HUES6 (cell line): ENCODE results near the gene NIPAL1.

Source experiments
- H3K27ac ChIP-seq: 2 replicates; pipeline ENCODE4 v1.7.0; 2013; ENCODE audit warnings: low read depth, mild to moderate bottlenecking, low read length, inconsistent platforms
- H3K27me3 ChIP-seq: 2 replicates; pipeline ENCODE4 v1.6.1; 2013; ENCODE audit warnings: low read length; ENCODE audit not compliant: control insufficient read depth, insufficient read depth
- H3K36me3 ChIP-seq: 2 replicates; pipeline ENCODE4 v1.6.1; 2013; ENCODE audit warnings: low read length; ENCODE audit not compliant: control insufficient read depth, insufficient read depth
- H3K4me1 ChIP-seq: 2 replicates; pipeline ENCODE4 v1.6.1; 2013; ENCODE audit warnings: low read length; ENCODE audit not compliant: control insufficient read depth, insufficient read depth
- H3K4me3 ChIP-seq: 2 replicates; pipeline ENCODE4 v1.5.1; 2013; ENCODE audit warnings: low read depth, low read length
- H3K9ac ChIP-seq: one replicate; pipeline ENCODE4 v1.6.1; 2013; ENCODE audit warnings: mild to moderate bottlenecking, low read length
- H3K9me3 ChIP-seq: 2 replicates; pipeline ENCODE4 v1.6.1; 2013; ENCODE audit warnings: low read depth, low read length; ENCODE audit not compliant: control insufficient read depth, insufficient read depth

Gene NIPAL1

DNA sequence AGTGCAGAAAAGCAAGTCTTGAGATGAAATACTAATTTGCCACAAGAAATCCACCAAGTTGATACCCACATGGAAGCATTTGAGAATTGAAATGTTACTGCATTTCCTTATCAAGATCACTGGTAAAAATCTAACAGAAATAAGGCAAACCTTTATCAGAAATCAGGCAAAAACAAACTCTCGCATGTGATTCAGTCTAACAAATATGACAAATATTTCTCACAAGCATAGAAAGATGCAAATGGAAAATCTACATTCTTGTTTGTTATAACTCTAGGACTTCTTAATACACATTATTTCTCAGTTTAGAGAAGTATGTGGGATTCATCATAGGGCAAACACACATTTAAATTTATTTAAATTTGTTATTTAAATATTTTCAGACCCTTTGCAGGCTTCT is 64.6 kb downstream of the NIPAL1 start:
- no peak overlapping the region for H3K4me3 ChIP-seq
- no peaks in the 10 kb centered on the region for H3K27me3 ChIP-seq
- H3K27ac ChIP-seq, result no peak overlapping the region
- no peaks in the 10 kb centered on the region for H3K9me3 ChIP-seq
- no peaks in the 10 kb centered on the region for H3K36me3 ChIP-seq
- no peaks in the 10 kb centered on the region for H3K4me1 ChIP-seq
- no peak overlapping the region for H3K9ac ChIP-seq

DNA sequence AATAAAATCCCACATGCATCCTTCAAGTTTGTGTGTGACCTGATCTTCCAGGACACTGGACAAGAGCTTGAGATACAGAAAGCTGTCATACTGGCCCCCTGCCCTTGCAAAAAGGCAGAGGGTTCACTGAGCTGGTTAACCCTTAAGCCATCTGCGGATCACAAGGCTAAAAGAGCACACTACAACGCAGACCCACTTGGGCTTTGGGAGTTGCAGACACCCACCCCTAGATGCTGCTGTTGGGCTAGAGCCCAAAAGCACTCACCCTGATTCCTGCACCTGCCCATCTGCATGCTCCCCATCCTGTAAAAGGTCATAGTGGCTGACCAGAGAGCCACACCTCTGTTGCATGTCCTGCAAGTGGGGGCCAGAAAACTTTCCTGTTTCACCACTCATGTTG is 66.4 kb downstream of the NIPAL1 start:
- H3K27ac ChIP-seq, result no peak overlapping the region
- H3K9me3 ChIP-seq, result no peaks in the 10 kb centered on the region
- H3K36me3 ChIP-seq, result no peaks in the 10 kb centered on the region
- H3K9ac ChIP-seq, result no peak overlapping the region
- no peaks in the 10 kb centered on the region for H3K27me3 ChIP-seq
- no peaks in the 10 kb centered on the region for H3K4me1 ChIP-seq
- H3K4me3 ChIP-seq, result no peak overlapping the region

DNA sequence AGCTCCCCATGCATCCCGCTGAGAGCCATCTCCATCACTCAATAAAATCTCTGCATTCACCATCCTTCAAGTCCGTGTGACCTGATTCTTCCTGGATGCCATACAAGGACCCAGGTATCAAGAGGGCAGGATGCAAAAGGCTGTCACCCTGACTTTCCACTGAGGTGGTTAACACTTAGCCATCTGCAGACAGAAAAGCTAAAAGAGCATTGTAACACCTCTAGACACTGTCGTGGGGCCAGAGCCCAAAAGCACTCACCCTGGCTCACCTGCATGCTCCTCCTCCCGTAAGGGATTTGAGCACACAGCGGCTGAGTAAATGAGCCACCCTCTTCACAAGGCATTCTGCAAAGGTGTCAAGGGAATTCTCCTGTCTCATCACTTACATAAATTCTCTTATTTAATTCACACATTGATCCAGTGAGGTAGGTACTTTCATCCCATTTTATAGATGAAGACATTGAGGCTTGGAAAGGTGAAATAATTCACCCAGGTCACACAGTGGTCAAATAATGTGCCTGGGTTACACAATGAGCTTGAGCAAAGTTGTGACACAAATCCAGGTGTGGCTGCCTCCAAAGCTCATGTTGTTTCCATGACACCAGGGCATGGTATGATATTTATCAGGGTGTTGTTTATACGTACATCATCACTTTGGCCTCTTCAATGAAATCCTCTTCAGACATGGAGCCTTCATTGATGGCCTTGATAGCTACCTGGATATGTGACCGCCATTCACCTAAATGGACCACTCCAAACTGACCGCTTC is 69.4 kb downstream of the NIPAL1 start:
- Histone ChIP-seq H3K27ac (no peak overlapping the region), H3K9me3 (no peaks in the 10 kb centered on the region), H3K4me3 (no peak overlapping the region), H3K27me3 (no peaks in the 10 kb centered on the region), H3K9ac (no peak overlapping the region), H3K36me3 (no peaks in the 10 kb centered on the region), H3K4me1 (no peaks in the 10 kb centered on the region)
